ENCODE results near the gene FDXACB1.

DNA sequence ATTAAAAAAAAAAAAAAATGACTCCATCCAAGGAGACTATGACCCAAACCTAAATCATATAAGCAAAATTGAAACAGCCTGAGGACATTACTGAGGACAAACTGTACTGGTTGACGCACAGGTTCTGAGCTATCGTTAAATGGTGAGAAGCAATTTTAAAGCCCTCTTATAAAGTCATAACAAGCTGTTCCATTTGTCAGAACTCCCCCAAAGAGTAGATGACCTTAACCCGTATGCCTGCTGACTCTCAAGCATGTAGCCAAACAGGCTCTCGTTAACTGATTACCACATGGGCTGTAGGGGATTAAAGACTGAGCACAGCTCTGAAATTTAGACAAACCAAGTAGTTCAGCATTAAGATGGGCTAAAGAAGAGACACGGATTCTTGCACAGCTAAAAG is 30.4 kb upstream of the FDXACB1 start:
- TF ChIP-seq CTCF (IDR thresholded peaks at IDR 0.05; ENCODE audit: low read length): no peak
- TF ChIP-seq EZH2 (optimal IDR thresholded peaks at IDR 0.05; ENCODE audit: low read depth, low read length): no peak
- no peak for TF ChIP-seq EZH2phosphoT487 (IDR thresholded peaks at IDR 0.05; ENCODE audit: low read length)
